NCI-H2107 treated with DMSO at 0.1 percent for 48 hours (cell line): ENCODE data around the gene CPLX4.
"Not testable (repeated sequence)": the region's sequence is repeated elsewhere in the genome, so short reads cannot be mapped to it uniquely, and the experiment has no call there.

Source experiments
- DNase-seq: peaks from one replicate; lab custom pipeline; 2025; ENCODE audit not compliant: unreplicated experiment; lab: John Stamatoyannopoulos, UW

The CPLX4 gene

GRCh38 chr18:59271606-59272220 is 46.7 kb downstream of the CPLX4 start:
- DNase-seq = no peak

- no peak for DNase-seq
Observed at GRCh38 chr18:59270689-59271257, 47.7 kb downstream of the CPLX4 start.

DNA sequence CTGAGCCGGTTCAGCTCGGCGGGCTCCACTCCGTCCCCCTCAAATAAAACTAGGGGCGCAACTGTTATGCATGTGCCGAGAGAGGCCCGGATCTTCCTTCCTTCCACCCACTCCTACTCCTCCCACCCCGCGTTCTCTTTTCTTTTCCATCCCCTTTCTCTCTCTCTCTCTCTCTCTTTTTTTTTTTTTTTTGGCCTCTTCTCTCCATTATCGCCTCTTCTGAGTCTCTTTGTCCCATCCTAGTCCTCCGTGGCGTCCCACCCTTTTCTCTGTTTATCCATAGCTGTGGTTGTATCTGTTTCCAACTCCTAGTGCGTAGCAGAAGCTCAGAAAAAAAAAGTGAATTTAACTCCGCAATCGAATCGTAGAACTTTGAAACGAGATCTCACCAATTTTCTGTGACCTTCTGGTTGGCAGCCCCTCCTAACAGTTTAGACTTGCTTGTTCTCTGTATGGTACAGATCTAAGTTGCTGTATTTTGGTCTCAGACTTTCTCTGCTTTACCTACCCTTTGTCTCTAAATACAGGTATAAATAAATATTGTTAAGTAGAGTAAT is 48.8 kb downstream of the CPLX4 start:
- no peak for DNase-seq

GRCh38 chr18:59268721-59269562 is 49.5 kb downstream of the CPLX4 start:
- DNase-seq = peak; percentile 21

DNA sequence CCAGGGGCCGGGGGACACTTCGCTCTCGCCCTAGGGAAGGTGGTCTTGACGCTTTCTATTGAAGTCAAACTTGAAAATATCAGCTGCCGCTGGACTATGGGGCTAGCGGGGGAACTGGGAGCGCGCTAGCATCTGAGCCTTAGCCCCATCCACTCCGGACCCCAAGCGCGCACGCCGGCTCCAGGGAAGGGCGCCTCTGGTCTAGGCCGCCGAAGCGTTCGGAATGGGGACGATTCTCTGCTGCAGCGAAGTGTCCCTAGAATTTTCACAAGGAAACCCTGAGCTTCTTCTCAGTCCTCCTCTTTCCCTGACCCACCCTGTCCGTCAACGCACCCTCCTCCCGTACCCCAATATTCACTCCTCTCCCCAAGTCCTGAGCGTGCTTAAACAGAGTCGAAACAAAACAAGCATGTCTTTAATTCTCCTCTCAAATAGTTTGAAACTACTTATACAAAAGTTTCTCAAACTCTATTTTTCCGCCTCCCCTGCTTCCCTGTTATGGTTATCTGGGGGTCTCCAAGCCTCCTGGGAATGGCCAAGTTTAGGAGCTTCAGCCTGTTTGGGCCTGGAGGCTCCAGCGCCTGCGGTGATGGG is 50.2 kb downstream of the CPLX4 start:
- no peak for DNase-seq

- no peak for DNase-seq
Observed at GRCh38 chr18:59267503-59268126, 50.8 kb downstream of the CPLX4 start.

DNA sequence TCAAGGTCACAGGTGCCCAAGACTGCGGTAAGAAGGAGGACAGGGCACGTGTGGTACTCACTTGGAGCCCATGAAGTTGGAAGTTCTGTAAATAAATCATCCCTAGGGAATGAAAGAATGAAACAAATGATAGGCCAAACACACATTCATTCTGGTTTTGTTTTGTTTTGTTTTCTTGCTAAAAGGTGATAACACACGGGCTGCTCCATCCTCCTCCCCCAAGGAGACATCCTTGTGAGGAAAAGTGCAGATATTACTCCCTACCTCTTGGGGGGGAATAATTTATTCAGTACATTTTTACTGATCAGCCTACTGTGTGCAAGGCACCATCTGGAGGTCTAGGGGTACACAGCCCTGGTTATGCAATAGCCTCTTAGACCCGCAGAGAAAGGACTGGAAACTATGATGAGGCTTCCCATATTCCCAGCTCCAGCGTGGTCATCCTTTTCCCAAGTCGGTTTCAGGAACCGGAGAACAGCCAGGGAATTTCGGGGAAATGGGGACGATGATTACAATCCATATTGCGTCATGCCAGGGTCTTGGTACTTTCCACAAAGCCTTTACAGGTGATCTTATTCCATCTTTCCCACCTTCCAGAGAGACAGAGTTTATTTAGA is 51.5 kb downstream of the CPLX4 start:
- DNase-seq = no peak

DNA sequence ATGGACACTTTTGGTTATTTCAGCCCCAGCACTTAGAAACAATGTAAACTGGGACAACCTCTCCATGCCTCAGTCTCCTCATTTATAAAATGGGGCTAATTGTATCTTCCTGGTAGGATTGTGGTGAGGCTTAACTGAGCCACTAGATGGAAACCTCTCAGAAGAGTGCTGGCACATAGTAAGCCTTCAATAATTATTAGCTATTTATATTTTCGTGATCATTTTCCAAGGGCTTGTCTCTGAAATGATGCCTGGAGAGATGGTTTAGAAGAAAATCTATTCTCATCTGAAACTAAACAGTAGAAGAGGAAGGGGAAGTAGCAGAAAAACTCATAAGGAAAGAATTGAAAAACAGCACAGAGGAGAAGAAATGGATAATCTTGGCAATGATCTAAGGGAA is 52.0 kb downstream of the CPLX4 start:
- no peak for DNase-seq

DNA sequence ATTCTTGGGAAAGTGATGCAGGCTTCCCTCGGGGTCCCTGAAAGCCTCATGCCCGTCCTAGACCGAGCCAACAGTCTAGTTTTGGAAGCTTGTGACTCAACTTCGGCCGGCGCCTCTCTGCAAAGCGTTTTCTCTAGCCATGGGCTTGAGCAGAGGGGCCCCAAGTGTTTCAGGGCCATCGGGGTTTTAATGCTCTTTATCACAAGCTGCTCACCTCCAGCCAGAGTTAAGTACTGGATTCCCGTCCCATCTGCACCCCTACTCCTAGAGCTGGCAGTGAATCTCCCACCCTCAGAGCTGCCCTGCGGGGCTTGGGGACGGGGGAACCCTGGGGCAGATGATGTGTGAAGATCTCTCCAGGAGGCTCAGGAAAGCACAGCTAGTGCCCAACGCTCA is 52.5 kb downstream of the CPLX4 start:
- no peak for DNase-seq

GRCh38 chr18:59265246-59265973 is 53.0 kb downstream of the CPLX4 start:
- no peak for DNase-seq

DNA sequence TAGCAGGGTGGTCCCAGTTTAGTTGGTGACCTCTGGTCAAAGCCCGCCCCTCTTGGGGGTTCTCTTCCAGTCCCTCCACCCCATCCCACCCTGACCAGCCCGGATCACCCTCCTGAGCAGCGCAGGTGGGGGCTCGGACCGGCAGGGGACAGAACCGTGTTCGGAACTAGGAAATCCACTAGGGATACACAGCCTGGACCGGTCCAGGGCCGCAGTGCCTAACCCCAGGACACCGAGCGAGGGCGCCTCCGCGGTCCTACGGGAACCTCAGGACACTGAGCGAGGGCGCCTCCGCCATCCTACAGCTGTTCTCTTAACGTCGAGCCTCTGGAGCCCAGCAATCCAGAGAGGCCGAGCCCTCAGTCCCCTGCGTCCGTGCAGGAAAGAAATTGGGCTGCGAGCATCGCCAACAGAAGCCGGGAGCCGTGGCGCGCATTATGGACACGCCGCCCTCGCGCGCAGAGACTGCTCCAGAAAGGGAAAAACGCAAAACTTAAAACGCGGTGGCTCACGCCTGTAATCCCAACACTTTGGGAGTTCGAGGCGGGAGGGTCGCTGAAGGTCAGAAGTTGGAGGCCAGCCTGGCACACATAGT is 53.7 kb downstream of the CPLX4 start:
- DNase-seq = no peak

- no peak for DNase-seq
Observed at GRCh38 chr18:59264121-59264571, 54.3 kb downstream of the CPLX4 start.

- no peak for DNase-seq
Observed at GRCh38 chr18:59263661-59264060, 54.8 kb downstream of the CPLX4 start.

GRCh38 chr18:59262243-59262642 is 56.2 kb downstream of the CPLX4 start:
- not testable (repeated sequence) for DNase-seq

- not testable (repeated sequence) for DNase-seq
Observed at GRCh38 chr18:59261842-59262241, 56.6 kb downstream of the CPLX4 start.

DNA sequence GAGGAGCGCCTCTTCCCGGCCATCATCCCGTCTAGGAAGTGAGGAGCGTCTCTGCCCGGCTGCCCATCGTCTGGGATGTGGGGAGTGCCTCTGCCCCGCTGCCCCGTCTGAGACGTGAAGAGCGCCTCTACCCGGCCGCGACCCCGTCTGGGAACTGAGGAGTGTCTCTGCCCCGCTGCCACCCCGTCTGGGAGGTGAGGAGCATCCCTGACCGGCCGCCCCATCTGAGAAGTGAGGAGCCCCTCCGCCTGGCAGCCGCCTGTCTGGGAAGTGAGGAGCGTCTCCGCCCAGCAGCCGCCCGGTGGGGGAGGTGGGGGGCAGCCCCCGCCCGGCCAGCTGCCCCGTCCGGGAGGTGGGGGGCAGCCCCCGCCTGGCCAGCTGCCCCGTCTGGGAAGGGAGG is 63.0 kb downstream of the CPLX4 start:
- DNase-seq = not testable (repeated sequence)

DNA sequence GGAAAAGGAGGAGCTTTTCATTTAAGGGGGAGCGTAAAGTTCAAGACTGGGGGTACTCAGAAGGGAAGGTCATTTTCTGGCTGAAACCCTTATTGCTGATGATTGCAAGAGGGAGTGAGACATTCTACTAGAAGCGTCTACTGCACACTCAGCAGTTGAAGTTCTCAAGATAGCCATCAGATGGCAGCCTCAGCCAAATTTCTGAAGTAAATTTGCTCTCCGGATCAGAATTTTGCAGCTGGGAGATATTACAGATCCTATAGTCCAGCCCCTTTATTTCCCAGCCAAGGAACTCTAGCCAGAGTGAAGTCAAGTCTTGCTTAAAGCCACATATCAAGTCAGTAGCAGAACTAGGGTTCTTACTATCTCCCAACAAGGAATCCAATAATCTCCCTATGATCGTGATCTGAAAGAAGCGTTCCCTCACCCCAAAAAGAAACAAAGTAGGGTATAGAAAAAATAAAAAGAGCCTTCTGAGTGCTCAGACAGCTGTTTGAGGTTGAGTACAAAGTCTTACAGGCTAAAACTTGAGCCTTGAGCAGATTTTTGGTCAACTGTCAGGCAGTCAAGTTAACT is 69.2 kb downstream of the CPLX4 start:
- peak; percentile 87 for DNase-seq

GRCh38 chr18:59246796-59247195 is 71.7 kb downstream of the CPLX4 start:
- no peak for DNase-seq
